Stimulated activated CD4-positive, alpha-beta T cell treated with anti-CD3 and anti-CD28 coated beads, Interleukin-4, amount 100 ng/mL, for 48 hours (primary cell): ENCODE results near the gene ARHGEF39.
"Not testable (repeated sequence)": the region's sequence is repeated elsewhere in the genome, so short reads cannot be mapped to it uniquely, and the experiment has no call there.

Source experiments
- DNase-seq, 2 donors: peaks; one replicate each; pipeline ENCODE4 v3.0.0-alpha.2; 2020; ENCODE audit warnings: low read depth in 2 of 2

The ARHGEF39 gene

GRCh38 chr9:35618854-35619799 is 45.9 kb downstream of the ARHGEF39 start:
- peak; percentile 8 to 16 for DNase-seq

GRCh38 chr9:35618325-35618727 is 46.7 kb downstream of the ARHGEF39 start, which contains the start of gene CD72:
TSS of gene CD72 (minus strand) at chr9:35618413. CDS start at chr9:35618303, 110 bp downstream.
- DNase-seq, result no peak

- no peak for DNase-seq
These were observed 47.4 kb downstream of the ARHGEF39 start for GRCh38 chr9:35617548-35617947.

GRCh38 chr9:35616681-35617459 is 48.1 kb downstream of the ARHGEF39 start:
- peak; percentile 43 to 55 for DNase-seq

- DNase-seq, result no peak
These were observed 48.9 kb downstream of the ARHGEF39 start for GRCh38 chr9:35615981-35616680.

- no peak for DNase-seq
These were observed 52.2 kb downstream of the ARHGEF39 start for GRCh38 chr9:35612843-35613242.

GRCh38 chr9:35612066-35612465 is 52.9 kb downstream of the ARHGEF39 start:
- DNase-seq, result not testable (repeated sequence)

- peak; percentile 32 to 42 for DNase-seq
These were observed 53.7 kb downstream of the ARHGEF39 start for GRCh38 chr9:35611230-35611797.

GRCh38 chr9:35609820-35610163 is 55.2 kb downstream of the ARHGEF39 start:
- no peak for DNase-seq
